ENCODE data around the gene SEZ6L2.

DNA sequence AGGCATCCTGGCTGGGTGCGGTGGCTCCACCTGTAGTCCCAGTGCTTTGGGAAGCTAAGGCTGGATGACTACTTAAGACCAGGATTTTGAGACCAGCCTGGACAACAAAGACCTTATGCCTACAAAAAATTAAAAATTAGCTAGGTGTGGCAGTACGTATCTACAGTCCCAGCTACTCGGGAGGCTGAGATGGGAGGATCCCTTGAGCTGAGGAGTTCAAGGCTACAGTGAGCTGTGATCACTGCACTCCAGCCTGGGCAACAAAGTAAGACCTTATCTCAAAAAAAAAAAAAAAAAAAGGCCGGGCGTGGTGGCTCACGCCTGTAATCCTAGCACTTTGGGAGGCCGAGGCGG is 73.0 kb downstream of the SEZ6L2 start:
- TF ChIP-seq CTCF (IDR thresholded peaks at IDR 0.05; ENCODE audit: low read length) = no peak
- TF ChIP-seq EZH2 (optimal IDR thresholded peaks at IDR 0.05; ENCODE audit: low read depth, low read length) = no peak
- TF ChIP-seq EZH2phosphoT487 (IDR thresholded peaks at IDR 0.05; ENCODE audit: low read length) = no peak
